GM12878 (cell line): ENCODE measurements around the gene RASGRF2. TPM values are rescaled to one million over a fixed set of nuclear protein-coding genes. Genes with fewer than 3 reads are reported as not detected.

Experiments used
- NRF1 ChIP-seq: conservative IDR thresholded peaks from 2 replicates; pipeline ENCODE4 v1.6.1; 2011; ENCODE audit warnings: mild to moderate bottlenecking, low read depth, low read length, improper control_type of control experiment
- SMAD1 ChIP-seq: fragments of 450-650 bp; IDR thresholded peaks from 2 replicates; pipeline ENCODE4 v1.6.1; 2018; ENCODE audit warnings: mild to moderate bottlenecking, low read depth; ENCODE audit not compliant: partially characterized antibody
- TCF7 ChIP-seq: IDR thresholded peaks from 2 replicates; pipeline ENCODE4 v1.6.1; 2014; ENCODE audit warnings: antibody characterized with exemption, borderline replicate concordance
- polyA plus RNA-seq, 11 experiments: library from polyadenylated mRNA; depleted of rRNA in 4 of 11; unstranded in 6 of 11; stranded (reverse) in 5 of 11; fragments of >200 nt; fragmentation: Nextera tagmentation in 4 of 11; fragmentation: Illumina TruSeq in 1 of 11; extraction: Ambion mirVana in 4 of 11; extraction: Trizol in 1 of 11; gene quantifications; 1 replicate in 1 of 11; 2 replicates in 10 of 11; pipeline versions ENCODE4 v1.2.1 to v1.2.3, GENCODE V29; 2011 to 2016; ENCODE audit warnings: inconsistent platforms in 2 of 11, missing spikeins in 2 of 11, low read depth in 1 of 11
- total RNA-seq, 4 experiments: library from RNA; depleted of rRNA in 3 of 4; stranded (reverse); fragments of >200 nt in 3 of 4; fragmentation: Illumina TruSeq in 1 of 4; extraction: Trizol in 1 of 4; gene quantifications; 2 replicates each; pipeline versions ENCODE4 v1.2.1 to v1.2.3, GENCODE V29; 2013 to 2021
- TF ChIP-seq, protein P1 (sequence below): IDR thresholded peaks from 2 replicates; pipeline ENCODE4 v1.6.1; 2012; ENCODE audit warnings: mild to moderate bottlenecking, low read depth, low read length
- TF ChIP-seq, protein P2 (sequence below): fragments of 450-650 bp; formaldehyde crosslinking; IDR thresholded peaks from 2 replicates; pipeline ENCODE4 v1.4.0; 2022; ENCODE audit warnings: mild to moderate bottlenecking, moderate library complexity

RASGRF2 gene
- total and polyA plus RNA-seq, 10 of the 15 experiments (the other 5 are each of a cell fraction or from before 2014, with no cell fraction given): 0.05 to 0.24 (median 0.07) TPM

GRCh38 chr5:80962630-80963520 is 2.7 kb downstream of the RASGRF2 start (continued):
- TF ChIP-seq, protein P1, sequence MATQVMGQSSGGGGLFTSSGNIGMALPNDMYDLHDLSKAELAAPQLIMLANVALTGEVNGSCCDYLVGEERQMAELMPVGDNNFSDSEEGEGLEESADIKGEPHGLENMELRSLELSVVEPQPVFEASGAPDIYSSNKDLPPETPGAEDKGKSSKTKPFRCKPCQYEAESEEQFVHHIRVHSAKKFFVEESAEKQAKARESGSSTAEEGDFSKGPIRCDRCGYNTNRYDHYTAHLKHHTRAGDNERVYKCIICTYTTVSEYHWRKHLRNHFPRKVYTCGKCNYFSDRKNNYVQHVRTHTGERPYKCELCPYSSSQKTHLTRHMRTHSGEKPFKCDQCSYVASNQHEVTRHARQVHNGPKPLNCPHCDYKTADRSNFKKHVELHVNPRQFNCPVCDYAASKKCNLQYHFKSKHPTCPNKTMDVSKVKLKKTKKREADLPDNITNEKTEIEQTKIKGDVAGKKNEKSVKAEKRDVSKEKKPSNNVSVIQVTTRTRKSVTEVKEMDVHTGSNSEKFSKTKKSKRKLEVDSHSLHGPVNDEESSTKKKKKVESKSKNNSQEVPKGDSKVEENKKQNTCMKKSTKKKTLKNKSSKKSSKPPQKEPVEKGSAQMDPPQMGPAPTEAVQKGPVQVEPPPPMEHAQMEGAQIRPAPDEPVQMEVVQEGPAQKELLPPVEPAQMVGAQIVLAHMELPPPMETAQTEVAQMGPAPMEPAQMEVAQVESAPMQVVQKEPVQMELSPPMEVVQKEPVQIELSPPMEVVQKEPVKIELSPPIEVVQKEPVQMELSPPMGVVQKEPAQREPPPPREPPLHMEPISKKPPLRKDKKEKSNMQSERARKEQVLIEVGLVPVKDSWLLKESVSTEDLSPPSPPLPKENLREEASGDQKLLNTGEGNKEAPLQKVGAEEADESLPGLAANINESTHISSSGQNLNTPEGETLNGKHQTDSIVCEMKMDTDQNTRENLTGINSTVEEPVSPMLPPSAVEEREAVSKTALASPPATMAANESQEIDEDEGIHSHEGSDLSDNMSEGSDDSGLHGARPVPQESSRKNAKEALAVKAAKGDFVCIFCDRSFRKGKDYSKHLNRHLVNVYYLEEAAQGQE: no peak
- TF ChIP-seq TCF7 (no peak), SMAD1 (no peak), NRF1 (no peak)
- TF ChIP-seq, protein P2, sequence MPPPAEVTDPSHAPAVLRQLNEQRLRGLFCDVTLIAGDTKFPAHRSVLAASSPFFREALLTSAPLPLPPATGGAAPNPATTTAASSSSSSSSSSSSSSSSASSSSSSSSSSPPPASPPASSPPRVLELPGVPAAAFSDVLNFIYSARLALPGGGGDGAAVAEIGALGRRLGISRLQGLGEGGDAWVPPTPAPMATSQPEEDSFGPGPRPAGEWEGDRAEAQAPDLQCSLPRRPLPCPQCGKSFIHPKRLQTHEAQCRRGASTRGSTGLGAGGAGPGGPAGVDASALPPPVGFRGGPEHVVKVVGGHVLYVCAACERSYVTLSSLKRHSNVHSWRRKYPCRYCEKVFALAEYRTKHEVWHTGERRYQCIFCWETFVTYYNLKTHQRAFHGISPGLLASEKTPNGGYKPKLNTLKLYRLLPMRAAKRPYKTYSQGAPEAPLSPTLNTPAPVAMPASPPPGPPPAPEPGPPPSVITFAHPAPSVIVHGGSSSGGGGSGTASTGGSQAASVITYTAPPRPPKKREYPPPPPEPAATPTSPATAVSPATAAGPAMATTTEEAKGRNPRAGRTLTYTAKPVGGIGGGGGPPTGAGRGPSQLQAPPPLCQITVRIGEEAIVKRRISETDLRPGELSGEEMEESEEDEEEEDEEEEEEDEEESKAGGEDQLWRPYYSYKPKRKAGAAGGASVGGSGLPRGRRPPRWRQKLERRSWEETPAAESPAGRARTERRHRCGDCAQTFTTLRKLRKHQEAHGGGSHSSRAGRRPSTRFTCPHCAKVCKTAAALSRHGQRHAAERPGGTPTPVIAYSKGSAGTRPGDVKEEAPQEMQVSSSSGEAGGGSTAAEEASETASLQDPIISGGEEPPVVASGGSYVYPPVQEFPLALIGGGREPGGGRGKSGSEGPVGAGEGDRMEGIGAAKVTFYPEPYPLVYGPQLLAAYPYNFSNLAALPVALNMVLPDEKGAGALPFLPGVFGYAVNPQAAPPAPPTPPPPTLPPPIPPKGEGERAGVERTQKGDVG (CRISPR knock-in tag): no peak
